ENCODE results near the gene CARD11.

Gene CARD11

GRCh38 chr7:2928613-2929311, 114.9 kb downstream of the CARD11 start:
- H3K9ac ChIP-seq = no peak overlapping the region
- H3K4me3 ChIP-seq (ENCODE audit: low read depth, low read length) = no peak overlapping the region
- H3K9me3 ChIP-seq (ENCODE audit: control insufficient read depth, low read length) = no peaks in the 10 kb centered on the region
- no peak overlapping the region for H2AFZ ChIP-seq
- H3K27ac ChIP-seq = no peak overlapping the region
- no peaks in the 10 kb centered on the region for H3K27me3 ChIP-seq (ENCODE audit: control insufficient read depth, insufficient read depth, low read length)
- H3K4me1 ChIP-seq = no peaks in the 10 kb centered on the region
- no peaks in the 10 kb centered on the region for H3K79me2 ChIP-seq
- no peaks in the 10 kb centered on the region for H3K36me3 ChIP-seq (ENCODE audit: control insufficient read depth, insufficient read depth, low read length)
- no peak overlapping the region for H3K4me2 ChIP-seq (ENCODE audit: low read length)
- no peak for TF ChIP-seq CTCF (IDR thresholded peaks at IDR 0.05)

- H3K27me3 ChIP-seq (ENCODE audit: control insufficient read depth, insufficient read depth, low read length) = no peaks in the 10 kb centered on the region
- no peak overlapping the region for H3K4me3 ChIP-seq (ENCODE audit: low read depth, low read length)
- no peaks in the 10 kb centered on the region for H3K9me3 ChIP-seq (ENCODE audit: control insufficient read depth, low read length)
- no peaks in the 10 kb centered on the region for H3K36me3 ChIP-seq (ENCODE audit: control insufficient read depth, insufficient read depth, low read length)
- no peaks in the 10 kb centered on the region for H3K4me1 ChIP-seq
- no peak for TF ChIP-seq CTCF (IDR thresholded peaks at IDR 0.05)
- H3K79me2 ChIP-seq = no peaks in the 10 kb centered on the region
- no peak overlapping the region for H3K27ac ChIP-seq
- H3K4me2 ChIP-seq (ENCODE audit: low read length) = no peak overlapping the region
- H3K9ac ChIP-seq = no peak overlapping the region
- H2AFZ ChIP-seq = no peak overlapping the region
These were observed 115.4 kb downstream of the CARD11 start for GRCh38 chr7:2928256-2928612.

- no peak overlapping the region for H3K27ac ChIP-seq
- H2AFZ ChIP-seq = no peak overlapping the region
- no peaks in the 10 kb centered on the region for H3K9me3 ChIP-seq (ENCODE audit: control insufficient read depth, low read length)
- no peaks in the 10 kb centered on the region for H3K4me1 ChIP-seq
- no peaks in the 10 kb centered on the region for H3K27me3 ChIP-seq (ENCODE audit: control insufficient read depth, insufficient read depth, low read length)
- no peak overlapping the region for H3K4me2 ChIP-seq (ENCODE audit: low read length)
- H3K4me3 ChIP-seq (ENCODE audit: low read depth, low read length) = no peak overlapping the region
- H3K79me2 ChIP-seq = no peaks in the 10 kb centered on the region
- no peak overlapping the region for H3K9ac ChIP-seq
- H3K36me3 ChIP-seq (ENCODE audit: control insufficient read depth, insufficient read depth, low read length) = no peaks in the 10 kb centered on the region
- TF ChIP-seq CTCF (IDR thresholded peaks at IDR 0.05) = no peak
These were observed 116.1 kb downstream of the CARD11 start for GRCh38 chr7:2927592-2927991.

GRCh38 chr7:2926896-2927405, 116.7 kb downstream of the CARD11 start:
- H3K27me3 ChIP-seq (ENCODE audit: control insufficient read depth, insufficient read depth, low read length) = no peaks in the 10 kb centered on the region
- TF ChIP-seq CTCF (IDR thresholded peaks at IDR 0.05) = no peak
- no peaks in the 10 kb centered on the region for H3K4me1 ChIP-seq
- no peak overlapping the region for H2AFZ ChIP-seq
- H3K9ac ChIP-seq = no peak overlapping the region
- no peaks in the 10 kb centered on the region for H3K36me3 ChIP-seq (ENCODE audit: control insufficient read depth, insufficient read depth, low read length)
- no peaks in the 10 kb centered on the region for H3K9me3 ChIP-seq (ENCODE audit: control insufficient read depth, low read length)
- H3K4me2 ChIP-seq (ENCODE audit: low read length) = no peak overlapping the region
- H3K79me2 ChIP-seq = no peaks in the 10 kb centered on the region
- H3K4me3 ChIP-seq (ENCODE audit: low read depth, low read length) = no peak overlapping the region
- no peak overlapping the region for H3K27ac ChIP-seq

Measured in parathyroid adenoma (tissue), 2 donors.